HG03565 (cell line): ENCODE data around the gene SREBF2.

Experiments
- ATAC-seq: cut with Tn5 transposase; IDR thresholded peaks from one replicate; pipeline ENCODE4 v1.9.1; 2021; ENCODE audit warnings: mild to moderate bottlenecking, moderate library complexity; ENCODE audit not compliant: unreplicated experiment

The SREBF2 gene

DNA sequence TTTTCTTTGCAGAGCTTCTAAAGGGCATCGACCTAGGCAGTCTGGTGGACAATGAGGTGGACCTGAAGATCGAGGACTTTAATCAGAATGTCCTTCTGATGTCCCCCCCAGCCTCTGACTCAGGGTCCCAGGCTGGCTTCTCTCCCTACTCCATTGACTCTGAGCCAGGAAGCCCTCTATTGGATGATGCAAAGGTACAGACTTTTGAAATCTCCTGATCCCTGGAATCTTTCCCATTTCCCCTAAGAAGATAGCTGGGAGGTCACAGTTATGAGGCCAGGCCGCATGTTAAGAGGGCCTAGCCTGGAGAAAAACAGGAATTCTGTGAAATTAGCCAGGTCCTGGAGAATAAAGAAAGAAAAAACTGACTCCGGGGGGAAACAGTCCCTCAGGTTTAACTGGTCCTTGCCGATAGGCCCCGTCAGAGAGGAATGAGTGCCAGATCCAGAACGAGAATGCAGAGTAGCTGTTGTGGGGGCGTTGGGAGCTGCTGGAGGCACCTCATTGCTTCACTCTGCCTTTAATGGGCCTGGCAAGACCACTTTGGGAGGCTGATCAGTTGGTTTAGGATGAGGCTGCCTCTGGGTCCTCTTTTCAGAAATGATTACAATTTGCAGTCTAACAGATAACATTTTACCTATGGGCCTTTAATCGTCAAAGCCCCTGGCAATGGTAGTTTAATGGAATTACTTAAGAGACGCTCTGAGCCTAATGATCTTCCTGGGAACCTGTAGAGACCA, 42.8 kb downstream of the SREBF2 start:
- ATAC-seq: no peak

DNA sequence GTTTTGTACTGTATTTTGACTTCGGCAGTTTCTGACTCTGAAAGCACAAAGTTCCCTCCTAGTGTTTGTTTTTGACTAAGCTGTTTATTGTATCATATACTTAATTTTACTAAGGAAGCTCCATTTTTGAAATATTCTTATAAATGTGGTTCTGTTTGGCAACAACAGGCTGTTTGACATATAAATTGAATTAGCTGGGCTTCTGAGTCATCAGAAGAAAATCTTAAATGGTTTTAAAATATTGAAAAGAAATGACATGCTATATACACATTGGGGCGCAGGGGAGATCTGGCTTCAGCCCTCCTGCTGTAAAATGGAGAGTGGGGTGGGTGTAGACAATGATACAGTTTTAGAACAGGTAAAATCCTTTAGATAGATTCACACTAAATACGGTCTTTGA, 43.4 kb downstream of the SREBF2 start:
- ATAC-seq: no peak

DNA sequence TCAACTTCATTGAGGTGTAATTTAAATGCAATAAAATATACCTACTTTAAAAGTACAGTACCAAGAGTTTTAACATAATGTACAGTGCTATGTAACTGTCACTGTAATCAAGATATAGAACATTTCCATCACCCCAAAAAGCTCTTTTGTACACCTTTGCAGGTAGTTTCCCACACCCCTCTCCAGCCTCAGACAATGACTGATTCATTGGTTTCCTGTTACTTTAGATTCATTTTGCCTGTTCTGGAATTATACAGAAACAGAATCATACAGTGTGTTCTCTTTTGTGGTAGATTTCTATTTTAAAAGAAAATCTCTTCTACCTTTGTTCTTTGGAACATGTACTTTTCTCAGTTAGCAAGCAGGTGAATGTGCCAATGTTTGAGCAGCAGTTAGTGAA, 43.8 kb downstream of the SREBF2 start:
- no peak for ATAC-seq

DNA sequence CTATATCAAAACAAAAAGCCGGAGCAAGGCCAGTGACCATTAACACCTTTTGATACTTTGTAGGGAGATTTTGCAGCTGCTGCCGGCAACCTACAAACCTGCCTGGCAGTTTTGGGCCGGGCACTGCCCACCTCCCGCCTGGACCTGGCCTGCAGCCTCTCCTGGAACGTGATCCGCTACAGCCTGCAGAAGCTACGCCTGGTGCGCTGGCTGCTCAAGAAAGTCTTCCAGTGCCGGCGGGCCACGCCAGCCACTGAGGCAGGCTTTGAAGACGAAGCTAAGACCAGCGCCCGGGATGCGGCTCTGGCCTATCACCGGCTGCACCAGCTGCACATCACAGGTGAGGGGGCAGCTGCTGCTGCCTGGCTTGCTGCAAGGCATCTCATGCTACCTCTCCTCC, 47.7 kb downstream of the SREBF2 start:
- ATAC-seq: no peak

DNA sequence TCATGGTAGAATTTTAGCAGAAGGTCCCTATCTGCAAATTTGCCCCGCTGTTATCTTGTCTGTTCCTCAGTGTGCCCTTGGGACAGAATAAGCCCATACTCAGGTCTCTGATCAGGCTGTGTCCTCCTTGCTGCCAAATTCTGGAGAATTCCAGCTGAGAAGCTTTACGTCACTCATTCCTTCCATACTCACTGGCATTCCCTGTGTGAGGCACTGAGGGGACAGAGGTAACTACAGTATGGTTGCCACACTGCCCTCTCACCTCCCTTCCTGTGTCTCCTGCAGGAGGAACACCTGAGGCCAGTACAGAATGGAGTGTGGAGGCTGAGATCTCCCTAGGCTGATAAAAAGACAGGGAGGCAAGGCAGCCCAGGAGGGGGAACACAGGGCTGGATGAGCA, 50.5 kb downstream of the SREBF2 start:
- ATAC-seq: no peak

DNA sequence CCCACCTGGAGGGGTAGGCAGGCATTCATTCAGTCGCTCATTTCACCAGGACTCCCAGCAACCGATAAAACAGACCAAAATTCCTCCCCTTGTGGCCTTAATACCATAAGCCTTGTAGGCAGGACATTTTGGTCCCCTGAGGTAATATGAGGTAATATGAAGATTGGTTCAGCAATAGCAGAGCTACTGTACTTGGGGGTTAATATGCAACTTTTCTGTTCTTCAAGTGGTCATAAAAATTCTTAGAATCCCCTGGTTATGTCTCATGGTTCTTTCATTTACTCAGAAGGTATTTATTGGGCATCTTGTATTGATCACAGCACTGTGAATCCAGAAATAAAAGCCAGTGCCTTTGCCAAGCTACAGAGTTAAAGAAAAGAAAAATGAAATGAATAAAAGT, 52.2 kb downstream of the SREBF2 start:
- ATAC-seq: no peak

DNA sequence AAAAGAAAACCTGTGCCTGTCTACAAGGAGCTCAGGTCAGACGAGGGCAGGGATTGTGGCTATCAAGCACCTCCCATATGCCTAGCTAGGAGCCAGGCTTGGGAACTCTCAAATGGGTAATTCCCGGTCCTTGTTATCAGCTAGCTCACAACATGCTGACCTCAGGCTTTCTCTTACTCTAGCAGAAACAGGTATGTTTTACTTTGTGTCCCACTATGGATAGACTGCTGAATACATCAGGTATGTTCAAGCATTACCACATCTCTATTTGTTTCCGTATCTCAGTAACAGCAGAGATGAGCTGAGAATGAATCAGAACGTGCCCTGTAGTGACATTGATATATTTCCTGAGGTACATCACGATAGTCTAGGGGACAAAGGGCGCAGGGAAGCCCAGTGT, 52.6 kb downstream of the SREBF2 start:
- ATAC-seq: no peak

DNA sequence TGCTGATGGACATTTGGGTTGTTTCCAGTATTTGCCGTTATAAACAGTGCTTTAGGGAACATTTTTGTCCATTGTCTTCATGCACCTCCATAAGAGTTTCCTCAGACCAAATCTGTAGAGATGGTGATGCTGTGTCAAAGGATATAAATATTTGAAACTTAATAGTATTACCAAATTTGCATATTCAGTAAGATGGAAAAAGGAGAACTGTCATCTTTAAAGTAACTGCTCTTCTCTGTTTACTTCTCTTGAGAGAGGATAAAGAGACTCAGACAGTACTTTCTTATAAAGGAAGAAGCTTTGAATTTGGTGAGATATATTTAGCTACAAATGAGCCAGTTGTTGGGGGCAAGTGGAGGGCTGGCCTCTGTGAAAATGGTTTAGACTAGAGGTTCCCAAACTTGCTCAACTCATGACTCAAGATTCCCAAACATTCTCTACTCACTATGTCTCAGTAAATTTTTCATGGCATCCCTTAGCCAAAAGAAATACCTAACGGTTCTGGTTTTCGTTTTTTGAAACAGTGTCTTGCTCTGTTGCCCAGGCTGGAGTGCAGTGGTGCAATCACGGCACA, 55.8 kb downstream of the SREBF2 start:
- no peak for ATAC-seq

DNA sequence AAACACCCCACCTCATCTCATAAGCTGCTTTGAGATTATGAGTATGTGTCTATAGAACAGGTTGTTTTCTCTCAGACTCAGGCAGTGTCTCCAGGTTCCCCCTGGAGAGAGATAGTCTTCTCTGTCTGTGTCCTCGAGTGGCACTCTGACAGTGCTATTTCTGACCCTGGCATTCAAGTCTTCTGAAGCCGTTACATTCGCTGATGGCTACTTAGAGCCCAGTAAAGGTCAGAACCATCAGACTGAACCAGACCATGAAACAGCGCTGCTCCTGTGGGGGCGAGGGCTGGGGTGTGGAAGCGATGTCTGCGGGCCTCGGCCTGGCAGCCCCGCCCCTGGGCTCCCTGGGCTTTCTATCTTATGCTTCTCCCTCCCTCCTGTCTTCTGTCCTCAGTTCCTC, 58.5 kb downstream of the SREBF2 start:
- ATAC-seq: no peak

DNA sequence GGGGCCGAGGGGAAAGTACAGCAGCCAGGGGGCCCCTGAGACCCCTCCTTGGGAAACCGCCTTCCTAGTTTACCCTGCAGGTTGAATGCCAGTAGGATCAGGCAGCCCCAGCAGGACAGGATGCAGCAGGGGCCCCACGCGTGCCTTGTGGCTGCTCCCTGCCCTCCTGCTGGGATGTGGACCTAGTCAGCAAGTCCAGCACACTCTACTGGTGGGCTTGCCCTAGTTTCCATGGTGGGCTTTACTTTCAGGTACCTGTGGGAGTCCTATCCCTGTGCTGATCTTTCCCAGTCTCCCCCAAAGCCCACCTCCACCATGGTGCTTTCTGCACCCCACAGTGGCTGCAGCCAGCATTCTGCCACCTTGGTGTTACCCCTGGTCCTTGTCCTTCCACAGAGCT, 59.8 kb downstream of the SREBF2 start:
- no peak for ATAC-seq

DNA sequence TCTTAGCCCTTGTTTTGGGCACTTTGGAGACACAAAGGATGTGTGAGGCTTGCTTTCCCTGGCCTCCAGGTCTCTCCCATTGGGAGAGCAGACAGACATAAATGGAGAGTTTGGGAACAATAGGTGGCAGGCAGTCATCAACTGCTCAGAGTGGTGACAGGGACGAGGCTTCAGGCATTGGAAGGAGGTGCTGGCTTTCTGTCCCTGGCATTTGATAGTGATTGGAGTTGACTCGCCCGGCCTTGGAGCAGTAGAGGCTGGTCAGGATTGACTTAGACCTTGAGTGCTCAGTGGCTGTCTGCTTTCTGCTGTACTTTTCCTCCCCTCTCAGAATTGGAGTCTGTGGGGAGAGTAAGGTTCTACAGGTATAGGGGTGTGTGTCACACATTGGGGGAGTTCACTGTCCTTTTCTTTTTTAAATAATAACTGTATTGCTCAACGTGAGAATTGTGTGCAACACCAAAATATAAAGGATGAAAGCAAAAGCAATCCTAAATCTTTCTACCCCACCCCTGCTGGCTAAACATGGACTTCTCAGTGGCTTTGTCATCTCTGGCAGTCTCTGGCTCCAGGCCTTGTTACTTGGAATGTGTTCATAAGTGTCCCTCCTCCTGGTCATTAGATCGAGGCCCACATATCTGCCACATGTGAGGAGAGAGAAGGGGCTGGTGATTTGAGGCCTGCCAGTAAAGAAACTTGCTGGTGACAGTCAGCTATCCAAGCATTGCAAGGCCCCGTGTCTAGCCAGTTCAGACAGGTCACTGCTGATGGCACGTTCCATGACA, 60.9 kb downstream of the SREBF2 start:
- ATAC-seq: no peak

DNA sequence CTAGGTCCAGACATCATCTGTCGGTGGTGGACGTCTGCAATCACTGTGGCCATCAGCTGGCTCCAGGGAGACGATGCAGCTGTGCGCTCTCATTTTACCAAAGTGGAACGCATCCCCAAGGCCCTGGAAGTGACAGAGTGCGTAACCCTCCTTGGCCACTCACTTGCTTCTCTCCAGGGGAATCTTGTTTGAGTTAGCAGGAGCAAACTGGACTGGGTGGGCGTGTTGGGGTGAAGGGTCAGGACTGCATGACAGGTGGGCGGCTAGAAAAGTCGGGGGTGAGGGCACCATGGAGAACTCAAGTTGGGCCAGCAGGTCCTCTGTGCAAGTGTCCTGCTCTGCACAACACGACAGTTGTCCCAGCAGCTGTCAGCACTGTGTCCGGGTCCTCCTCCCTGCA, 65.7 kb downstream of the SREBF2 start:
- ATAC-seq: no peak

DNA sequence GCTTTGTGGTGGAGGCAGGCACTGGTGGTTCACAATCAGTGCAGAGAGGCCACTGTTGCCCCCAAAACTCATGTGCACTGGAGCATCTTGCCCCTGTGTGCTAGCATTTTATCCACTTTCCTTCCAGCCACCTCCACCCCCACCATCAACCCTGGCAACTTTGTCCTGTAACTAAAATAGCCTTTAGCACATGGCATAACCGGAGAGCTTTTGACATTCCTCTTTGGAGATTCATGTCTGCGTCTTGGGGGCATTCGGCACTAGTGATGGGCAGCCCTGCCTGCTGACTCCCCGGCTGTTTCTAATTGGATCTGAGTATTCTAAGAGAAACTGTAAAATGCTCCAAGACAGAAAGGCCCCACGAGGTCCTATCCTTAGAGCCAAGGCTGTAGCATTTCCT, 66.2 kb downstream of the SREBF2 start:
- ATAC-seq: no peak

DNA sequence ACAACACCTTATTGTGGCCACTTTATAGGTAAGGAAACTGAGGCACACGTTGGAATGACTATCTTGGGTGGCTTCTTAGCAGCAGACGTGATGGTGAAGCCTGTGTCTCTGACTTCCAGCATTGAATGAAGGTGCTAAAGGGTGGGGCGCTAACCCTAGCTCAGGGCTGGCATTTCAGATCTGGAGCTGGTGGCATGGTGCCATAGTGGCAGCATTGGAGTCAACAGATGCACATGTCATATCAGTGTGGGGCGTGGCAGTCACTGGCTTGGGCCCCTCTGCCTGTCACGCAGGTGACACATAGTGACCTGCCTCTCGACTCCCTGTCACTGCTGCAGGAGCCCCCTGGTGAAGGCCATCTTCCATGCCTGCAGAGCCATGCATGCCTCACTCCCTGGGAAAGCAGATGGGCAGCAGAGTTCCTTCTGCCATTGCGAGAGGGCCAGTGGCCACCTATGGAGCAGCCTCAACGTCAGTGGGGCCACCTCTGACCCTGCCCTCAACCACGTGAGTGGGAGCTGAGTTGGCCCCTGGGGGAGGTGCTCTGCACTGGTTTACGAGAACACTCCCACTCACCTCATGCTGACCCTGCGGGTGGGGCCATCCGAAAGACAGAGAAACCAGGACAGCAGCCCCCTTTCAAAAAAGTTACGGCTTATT, 67.2 kb downstream of the SREBF2 start:
- ATAC-seq: no peak

DNA sequence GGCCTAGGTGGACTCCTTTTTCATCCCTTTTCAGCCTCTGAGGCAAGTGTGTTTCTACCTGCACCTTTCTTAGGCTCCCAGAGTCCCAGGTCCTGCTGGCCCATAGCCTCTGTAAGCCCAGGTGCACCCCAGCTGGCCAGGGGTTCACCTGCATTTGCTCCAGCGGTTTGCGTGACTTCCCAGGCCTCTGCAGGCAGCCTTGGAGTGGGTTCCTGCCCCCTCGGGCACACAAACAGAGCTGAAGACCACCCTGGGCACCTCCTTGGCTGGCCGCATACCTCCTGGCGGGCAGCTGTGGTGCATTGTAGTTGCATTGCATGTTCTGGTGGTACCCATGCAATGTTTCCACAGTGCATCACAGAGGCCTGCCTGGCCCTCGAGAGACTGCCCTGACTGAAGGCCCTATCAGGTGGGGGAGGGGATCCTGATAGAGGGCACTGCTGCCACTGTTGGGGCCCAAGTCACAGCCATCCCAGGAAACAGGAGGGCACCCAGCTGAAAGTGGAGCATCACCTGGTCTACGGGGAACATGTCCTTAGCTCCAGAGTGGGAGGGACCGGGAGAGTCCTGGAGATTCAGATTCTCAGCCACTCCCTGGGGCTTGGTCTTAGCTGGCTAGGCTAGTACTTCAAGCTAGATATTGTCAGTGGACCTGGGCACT, 67.9 kb downstream of the SREBF2 start:
- ATAC-seq: no peak

DNA sequence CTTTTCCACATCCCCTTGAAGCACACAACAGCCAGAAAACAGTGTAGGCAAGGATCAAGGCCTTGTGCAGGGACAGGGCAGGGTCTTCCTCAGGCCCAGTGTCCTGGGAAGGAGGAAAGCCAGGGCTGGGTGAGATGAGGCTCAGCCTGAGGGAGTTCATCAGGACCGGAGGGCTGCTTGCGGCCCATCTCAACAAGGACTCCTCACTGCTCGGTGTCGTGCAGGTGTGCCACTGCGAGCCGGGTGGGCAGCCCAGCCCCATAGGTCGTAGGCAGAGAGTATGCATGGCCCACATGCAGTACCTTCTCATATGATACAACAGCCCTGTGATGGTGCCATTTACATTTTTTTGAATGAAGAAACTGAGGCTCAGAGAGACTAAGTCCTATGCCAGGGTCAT, 69.1 kb downstream of the SREBF2 start:
- ATAC-seq: no peak

DNA sequence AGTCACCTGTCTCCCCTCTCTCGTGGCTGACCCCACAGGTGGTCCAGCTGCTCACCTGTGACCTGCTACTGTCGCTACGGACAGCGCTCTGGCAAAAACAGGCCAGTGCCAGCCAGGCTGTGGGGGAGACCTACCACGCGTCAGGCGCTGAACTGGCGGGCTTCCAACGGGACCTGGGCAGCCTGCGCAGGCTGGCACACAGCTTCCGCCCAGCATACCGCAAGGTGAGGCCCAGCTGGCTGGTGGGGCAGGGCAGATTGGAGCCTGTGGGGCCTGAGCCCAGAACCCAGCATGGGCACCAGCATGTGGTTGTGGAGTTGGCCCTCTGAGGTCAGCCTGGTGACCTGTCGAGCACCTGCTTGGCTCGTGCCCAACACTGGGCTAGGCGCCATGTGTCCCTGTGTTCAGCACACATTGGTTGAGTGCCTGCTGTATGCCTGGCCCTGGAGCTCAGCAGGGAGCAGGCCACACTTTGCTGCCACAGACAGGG, 70.1 kb downstream of the SREBF2 start:
- no peak for ATAC-seq

DNA sequence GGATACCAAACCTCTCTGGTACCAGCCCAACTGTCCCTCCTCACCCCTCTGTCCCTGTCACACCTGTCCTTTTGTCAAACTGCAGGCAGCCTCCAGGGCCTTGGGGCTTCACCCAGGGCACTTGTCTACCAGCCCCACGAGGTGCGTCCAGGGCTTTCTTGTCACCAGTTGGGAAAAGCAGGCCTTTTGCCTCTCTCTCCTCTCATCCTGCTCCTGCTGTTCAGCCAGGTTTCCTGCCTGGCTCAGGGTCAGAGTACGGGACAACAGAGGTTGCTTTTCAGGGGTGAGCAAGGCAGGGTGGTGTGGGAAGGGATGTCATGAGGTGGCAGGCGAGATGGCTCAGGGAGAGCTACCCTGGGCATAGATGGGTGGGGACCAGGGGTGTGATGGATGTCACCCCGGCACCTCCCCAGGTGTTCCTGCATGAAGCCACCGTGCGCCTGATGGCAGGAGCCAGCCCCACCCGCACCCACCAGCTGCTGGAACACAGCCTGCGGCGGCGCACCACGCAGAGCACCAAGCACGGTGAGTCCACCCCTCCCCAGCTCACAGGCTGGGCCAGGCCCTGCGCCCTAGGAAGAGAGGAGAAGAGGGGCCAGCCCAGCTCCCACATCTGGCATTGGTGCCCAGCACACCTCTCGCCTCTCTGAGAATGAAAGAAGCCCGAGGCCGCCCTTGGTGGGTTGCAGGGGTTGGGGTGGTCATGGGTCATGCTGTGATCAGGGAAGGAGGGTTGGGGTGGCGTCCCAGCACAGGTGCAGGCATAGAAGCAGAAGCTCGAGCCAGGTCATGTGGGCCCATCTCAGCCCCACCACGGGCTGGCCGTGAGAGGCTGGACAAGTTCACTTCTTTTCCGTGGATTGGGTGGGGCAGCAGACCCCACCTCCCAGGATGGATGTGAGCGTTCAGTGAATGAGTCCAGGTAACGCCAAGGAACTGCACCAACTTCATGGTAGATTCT, 71.8 kb downstream of the SREBF2 start:
- ATAC-seq: no peak

DNA sequence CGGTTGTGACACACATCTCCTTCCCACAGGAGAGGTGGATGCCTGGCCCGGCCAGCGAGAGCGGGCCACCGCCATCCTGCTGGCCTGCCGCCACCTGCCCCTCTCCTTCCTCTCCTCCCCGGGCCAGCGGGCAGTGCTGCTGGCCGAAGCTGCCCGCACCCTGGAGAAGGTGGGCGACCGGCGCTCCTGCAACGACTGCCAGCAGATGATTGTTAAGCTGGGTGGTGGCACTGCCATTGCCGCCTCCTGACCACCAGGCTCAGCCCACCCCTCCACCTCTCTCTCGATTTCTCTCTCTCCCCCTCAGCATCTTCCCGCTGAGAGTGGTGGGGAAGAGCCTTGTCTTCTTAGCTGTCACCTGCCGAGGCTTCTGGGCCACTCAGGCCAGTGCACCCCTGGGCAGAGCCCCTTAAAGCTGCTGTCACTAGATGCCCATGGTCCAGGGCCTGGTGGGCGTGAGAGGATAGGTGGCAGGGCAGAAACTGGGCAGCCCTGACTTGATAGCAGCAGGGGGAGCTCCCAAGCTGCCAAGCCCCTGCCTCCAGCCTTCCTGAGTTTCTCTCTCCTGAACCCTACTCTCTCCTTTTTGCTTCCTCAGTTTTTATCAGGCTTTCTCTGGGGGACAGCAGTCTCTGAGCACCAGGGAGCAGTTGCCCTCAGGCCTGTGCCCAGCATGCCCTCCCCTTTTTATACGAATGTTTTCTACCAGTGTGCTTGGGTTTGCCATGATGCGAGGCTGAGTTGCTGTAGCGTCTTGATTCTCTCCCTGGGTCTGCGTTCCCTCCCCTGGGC, 72.7 kb downstream of the SREBF2 start:
- no peak for ATAC-seq
